ENCODE results near the gene CEP41. TPM values are rescaled to one million over a fixed set of nuclear protein-coding genes. Genes with fewer than 3 reads are reported as not detected.
"Not testable (repeated sequence)": the region's sequence is repeated elsewhere in the genome, so short reads cannot be mapped to it uniquely, and the experiment has no call there.

CEP41 gene
- total RNA-seq, 2 donors from 2014 or later = 8.7 to 9.0 TPM

DNA sequence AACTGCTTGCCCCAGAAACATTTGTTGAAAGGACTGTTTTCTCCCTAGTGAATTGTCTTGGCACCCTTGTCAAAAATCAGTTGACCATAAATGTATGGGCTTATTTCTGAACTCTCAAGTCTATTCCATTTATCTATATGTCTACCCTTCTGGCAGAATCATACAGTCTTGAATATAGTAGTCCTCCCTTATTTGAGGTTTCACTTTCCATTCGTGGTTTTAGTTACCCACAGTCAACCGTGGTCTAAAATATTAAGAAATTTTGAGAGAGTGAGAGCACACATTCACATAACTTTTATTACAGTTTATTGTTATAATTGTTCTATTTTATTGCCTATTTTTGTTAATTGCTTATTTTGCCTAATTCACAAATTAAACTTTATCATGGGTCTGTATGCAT is 17.4 kb upstream of the CEP41 start:
- ATAC-seq (ENCODE audit: insufficient number of reproducible peaks, low FRiP score, low read depth) = no peak
- Histone ChIP-seq H3K4me3 (no peak overlapping the region), H3K27me3 (replicated peaks; ENCODE audit: insufficient read depth) (no peaks in the 10 kb centered on the region), H3K27ac (no peak overlapping the region), H3K4me1 (ENCODE audit: control insufficient read depth in 1 of 2, low read depth in 2 of 2) (no peaks in the 10 kb centered on the region), H3K36me3 (no peaks in the 10 kb centered on the region), H3K9me3 (no peaks in the 10 kb centered on the region)
- TF ChIP-seq, protein P1, sequence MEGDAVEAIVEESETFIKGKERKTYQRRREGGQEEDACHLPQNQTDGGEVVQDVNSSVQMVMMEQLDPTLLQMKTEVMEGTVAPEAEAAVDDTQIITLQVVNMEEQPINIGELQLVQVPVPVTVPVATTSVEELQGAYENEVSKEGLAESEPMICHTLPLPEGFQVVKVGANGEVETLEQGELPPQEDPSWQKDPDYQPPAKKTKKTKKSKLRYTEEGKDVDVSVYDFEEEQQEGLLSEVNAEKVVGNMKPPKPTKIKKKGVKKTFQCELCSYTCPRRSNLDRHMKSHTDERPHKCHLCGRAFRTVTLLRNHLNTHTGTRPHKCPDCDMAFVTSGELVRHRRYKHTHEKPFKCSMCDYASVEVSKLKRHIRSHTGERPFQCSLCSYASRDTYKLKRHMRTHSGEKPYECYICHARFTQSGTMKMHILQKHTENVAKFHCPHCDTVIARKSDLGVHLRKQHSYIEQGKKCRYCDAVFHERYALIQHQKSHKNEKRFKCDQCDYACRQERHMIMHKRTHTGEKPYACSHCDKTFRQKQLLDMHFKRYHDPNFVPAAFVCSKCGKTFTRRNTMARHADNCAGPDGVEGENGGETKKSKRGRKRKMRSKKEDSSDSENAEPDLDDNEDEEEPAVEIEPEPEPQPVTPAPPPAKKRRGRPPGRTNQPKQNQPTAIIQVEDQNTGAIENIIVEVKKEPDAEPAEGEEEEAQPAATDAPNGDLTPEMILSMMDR (IDR thresholded peaks at IDR 0.05) = no peak
- DNase-seq (ENCODE audit: low spot score) = no peak

DNA sequence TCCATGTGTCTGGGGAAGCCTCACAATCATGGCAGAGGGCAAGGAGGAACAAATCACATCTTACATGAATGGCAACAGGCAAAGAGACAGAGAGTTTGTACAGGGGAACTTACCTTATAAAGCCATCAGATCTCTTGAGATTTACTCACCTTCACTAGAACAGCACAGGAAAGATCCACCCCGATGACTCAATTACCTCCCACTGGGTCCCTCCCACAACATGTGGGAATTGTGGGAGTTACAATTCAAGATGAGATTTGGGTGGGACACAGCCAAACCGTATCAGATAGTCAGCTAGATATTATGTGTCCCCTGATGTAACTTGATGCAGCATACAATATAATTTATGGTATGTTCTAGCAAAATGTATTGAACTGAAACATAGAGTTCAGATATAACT is 14.1 kb upstream of the CEP41 start:
- Histone ChIP-seq H3K36me3 (no peaks in the 10 kb centered on the region), H3K9me3 (no peaks in the 10 kb centered on the region), H3K4me1 (ENCODE audit: control insufficient read depth in 1 of 2, low read depth in 2 of 2) (no peaks in the 10 kb centered on the region), H3K27ac (no peak overlapping the region), H3K4me3 (no peak overlapping the region), H3K27me3 (replicated peaks; ENCODE audit: insufficient read depth) (no peaks in the 10 kb centered on the region)
- DNase-seq (ENCODE audit: low spot score) (no peak), ATAC-seq (ENCODE audit: insufficient number of reproducible peaks, low FRiP score, low read depth) (no peak)
- TF ChIP-seq, protein P1 (IDR thresholded peaks at IDR 0.05) = no peak

DNA sequence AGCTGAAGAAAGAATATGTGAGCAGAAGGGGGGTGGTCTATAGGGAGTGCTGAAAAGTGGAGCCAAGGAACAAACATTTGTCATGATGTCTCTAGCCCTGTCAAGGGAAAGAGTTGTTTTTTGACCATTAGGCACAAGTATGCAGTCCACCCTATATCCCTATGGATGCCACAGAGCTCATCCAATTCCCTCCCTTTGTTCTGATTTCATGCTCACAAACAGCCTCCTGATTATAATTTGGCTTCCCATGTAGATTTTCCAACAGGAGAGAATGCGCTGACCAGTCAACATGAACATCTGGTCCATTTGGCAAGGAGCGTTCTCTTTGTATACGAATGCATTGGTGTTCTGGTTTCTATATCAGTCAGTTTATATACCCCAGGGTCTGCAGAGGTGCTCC is 12.1 kb upstream of the CEP41 start:
- no peak overlapping the region for H3K4me3 ChIP-seq
- no peak overlapping the region for H3K27ac ChIP-seq
- ATAC-seq (ENCODE audit: insufficient number of reproducible peaks, low FRiP score, low read depth) (no peak), DNase-seq (ENCODE audit: low spot score) (no peak)
- no peaks in the 10 kb centered on the region for H3K36me3 ChIP-seq
- TF ChIP-seq, protein P1 (IDR thresholded peaks at IDR 0.05) = no peak
- H3K27me3 ChIP-seq (replicated peaks; ENCODE audit: insufficient read depth) = no peaks in the 10 kb centered on the region
- no peaks in the 10 kb centered on the region for H3K9me3 ChIP-seq
- no peaks in the 10 kb centered on the region for H3K4me1 ChIP-seq (ENCODE audit: control insufficient read depth in 1 of 2, low read depth in 2 of 2)

DNA sequence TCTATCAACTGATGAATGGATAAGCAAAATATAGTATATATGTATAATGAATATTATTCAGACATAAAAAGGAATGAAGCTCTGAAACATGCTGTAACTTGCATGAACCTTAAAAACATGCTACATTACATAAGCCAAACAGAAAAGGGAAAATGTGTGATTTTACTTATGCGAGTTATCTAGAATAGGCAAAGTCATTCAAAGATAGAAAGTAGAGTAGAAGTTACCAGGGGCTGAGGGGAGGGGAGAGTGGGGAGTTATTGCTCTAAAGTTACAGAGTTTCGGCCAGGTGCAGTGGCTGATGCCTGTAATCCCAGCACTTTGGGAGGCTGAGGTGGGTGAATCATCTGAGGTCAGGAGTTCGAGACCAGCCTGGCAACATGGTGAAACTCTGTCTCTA is 10.5 kb upstream of the CEP41 start:
- not testable (repeated sequence) for H3K27me3 ChIP-seq (replicated peaks; ENCODE audit: insufficient read depth); H3K4me3 ChIP-seq; ATAC-seq (ENCODE audit: insufficient number of reproducible peaks, low FRiP score, low read depth); H3K9me3 ChIP-seq; H3K36me3 ChIP-seq; DNase-seq (ENCODE audit: low spot score); H3K4me1 ChIP-seq (ENCODE audit: control insufficient read depth in 1 of 2, low read depth in 2 of 2); H3K27ac ChIP-seq

GRCh38 chr7:130446259-130446658 is 5.4 kb upstream of the CEP41 start:
- DNase-seq (ENCODE audit: low spot score) (no peak), ATAC-seq (ENCODE audit: insufficient number of reproducible peaks, low FRiP score, low read depth) (no peak)
- H3K27me3 ChIP-seq (replicated peaks; ENCODE audit: insufficient read depth) = no peaks in the 10 kb centered on the region
- no peaks in the 10 kb centered on the region for H3K36me3 ChIP-seq
- peaks cover 3% of the 10 kb centered on the region for H3K9me3 ChIP-seq
- no peak overlapping the region for H3K27ac ChIP-seq
- H3K4me1 ChIP-seq (ENCODE audit: control insufficient read depth in 1 of 2, low read depth in 2 of 2) = peaks cover 4 to 5% of the 10 kb centered on the region in 2 donors
- TF ChIP-seq, protein P1 (IDR thresholded peaks at IDR 0.05) = no peak
- H3K4me3 ChIP-seq = no peak overlapping the region

- H3K4me3 ChIP-seq = no peak overlapping the region
- H3K36me3 ChIP-seq = no peaks in the 10 kb centered on the region
- H3K4me1 ChIP-seq (ENCODE audit: control insufficient read depth in 1 of 2, low read depth in 2 of 2) = peaks cover 5 to 7% of the 10 kb centered on the region in 2 donors
- no peaks in the 10 kb centered on the region for H3K27me3 ChIP-seq (replicated peaks; ENCODE audit: insufficient read depth)
- DNase-seq (ENCODE audit: low spot score) = no peak
- no peak for ATAC-seq (ENCODE audit: insufficient number of reproducible peaks, low FRiP score, low read depth)
- H3K9me3 ChIP-seq = peaks cover 3% of the 10 kb centered on the region
- no peak overlapping the region for H3K27ac ChIP-seq
- TF ChIP-seq, protein P1 (IDR thresholded peaks at IDR 0.05) = no peak
Observed at GRCh38 chr7:130444751-130445407, 4.1 kb upstream of the CEP41 start.

All from thoracic aorta (tissue), 2 donors.